C4-2B (cell line): Measurements from ENCODE around the gene UNG.

Source experiments
- H3K27ac ChIP-seq: fragments of 450-650 bp; 2 replicates; pipeline ENCODE4 v1.5.1; 2017
- ZFX ChIP-seq: fragments of 450-650 bp; IDR thresholded peaks from 2 replicates; pipeline ENCODE4 v1.6.1; 2017
- TF ChIP-seq, protein P1 (sequence below): fragments of 450-650 bp; conservative IDR thresholded peaks from 2 replicates; pipeline ENCODE4 v1.5.1; 2017; ENCODE audit warnings: mild to moderate bottlenecking

The UNG gene

DNA sequence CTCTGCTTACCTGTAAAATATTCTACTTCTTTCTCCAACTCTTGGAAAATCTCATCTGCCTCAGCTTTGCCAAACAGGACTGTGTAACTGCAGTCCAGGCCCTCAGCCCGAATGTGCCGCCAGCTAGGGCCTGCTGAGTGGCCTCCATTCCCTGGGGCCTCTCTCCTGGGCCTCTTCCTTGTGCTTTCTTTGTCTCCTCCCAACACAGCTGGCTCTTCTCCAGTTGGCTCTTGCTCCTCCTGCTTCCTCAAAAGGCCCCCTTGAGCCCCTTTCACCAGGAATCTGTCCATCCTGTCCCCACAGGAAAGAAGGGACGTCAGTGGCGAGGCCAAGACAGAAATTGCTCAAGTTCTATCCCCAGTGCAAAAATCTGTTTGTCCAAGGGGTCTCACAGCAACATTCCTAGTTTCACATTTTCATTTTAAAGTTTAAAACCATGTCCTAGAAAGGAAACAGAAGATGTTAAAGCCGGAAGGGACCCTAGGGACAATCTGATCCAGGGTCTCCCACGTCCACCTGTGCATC, 4.8 kb upstream of the UNG start:
- H3K27ac ChIP-seq: peak overlapping the region; percentile 78
- TF ChIP-seq ZFX: no peak
- TF ChIP-seq, protein P1, sequence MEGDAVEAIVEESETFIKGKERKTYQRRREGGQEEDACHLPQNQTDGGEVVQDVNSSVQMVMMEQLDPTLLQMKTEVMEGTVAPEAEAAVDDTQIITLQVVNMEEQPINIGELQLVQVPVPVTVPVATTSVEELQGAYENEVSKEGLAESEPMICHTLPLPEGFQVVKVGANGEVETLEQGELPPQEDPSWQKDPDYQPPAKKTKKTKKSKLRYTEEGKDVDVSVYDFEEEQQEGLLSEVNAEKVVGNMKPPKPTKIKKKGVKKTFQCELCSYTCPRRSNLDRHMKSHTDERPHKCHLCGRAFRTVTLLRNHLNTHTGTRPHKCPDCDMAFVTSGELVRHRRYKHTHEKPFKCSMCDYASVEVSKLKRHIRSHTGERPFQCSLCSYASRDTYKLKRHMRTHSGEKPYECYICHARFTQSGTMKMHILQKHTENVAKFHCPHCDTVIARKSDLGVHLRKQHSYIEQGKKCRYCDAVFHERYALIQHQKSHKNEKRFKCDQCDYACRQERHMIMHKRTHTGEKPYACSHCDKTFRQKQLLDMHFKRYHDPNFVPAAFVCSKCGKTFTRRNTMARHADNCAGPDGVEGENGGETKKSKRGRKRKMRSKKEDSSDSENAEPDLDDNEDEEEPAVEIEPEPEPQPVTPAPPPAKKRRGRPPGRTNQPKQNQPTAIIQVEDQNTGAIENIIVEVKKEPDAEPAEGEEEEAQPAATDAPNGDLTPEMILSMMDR: no peak

GRCh38 chr12:109093022-109093918, 4.1 kb upstream of the UNG start, which contains the start of gene ALKBH2:
Gene ALKBH2 (minus strand): TSS chr12:109093472. CDS start chr12:109092786, 686 bp downstream.
- H3K27ac ChIP-seq: peak within 1 kb of the TSS; percentile 78
- TF ChIP-seq, protein P1: peak; percentile 97
- no peak for TF ChIP-seq ZFX

DNA sequence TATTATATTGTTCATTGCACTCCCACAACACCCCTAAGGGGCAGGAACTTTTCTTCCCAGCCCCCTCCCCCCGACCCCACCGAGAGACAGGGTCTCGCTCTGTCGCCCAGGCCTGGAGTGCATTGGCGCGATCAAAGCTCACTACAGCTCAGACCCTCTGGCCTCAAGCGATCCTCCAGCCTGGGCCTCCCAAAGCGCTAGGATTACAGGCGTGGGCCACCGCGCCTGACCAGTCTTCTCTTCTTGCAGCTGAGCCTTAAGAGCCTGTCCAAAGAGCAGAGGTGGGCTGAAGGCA, 310 bp upstream of the UNG start:
- TF ChIP-seq, protein P1: no peak
- no peak for TF ChIP-seq ZFX
- H3K27ac ChIP-seq: peak overlapping the region; percentile 73

GRCh38 chr12:109098183-109098604, 797 bp downstream of the UNG start:
- TF ChIP-seq, protein P1: no peak
- TF ChIP-seq ZFX: peak; percentile 70; the same call in 1 of the 2 replicates
- H3K27ac ChIP-seq: peak overlapping the region; percentile 73

DNA sequence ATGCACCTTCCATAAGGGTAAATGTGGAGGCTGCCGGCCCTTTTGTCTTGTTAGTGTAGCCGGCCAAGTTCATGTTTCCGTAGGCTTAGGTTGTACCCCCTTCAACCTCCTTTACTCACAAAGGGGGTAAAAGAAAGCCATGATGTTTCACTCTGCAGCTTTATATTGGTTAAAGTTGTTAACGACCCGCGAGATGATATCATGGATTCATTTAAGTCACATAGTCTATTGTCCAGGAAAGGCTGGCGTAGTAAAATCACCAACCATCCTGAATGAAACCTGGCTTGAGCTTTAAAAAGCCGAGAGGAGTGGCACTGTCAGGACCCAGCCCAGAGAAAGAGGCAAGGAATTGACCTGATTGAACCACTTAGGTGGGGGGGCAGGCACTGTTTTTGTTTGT, 1.3 kb downstream of the UNG start:
- TF ChIP-seq, protein P1: no peak
- TF ChIP-seq ZFX: no peak
- peak overlapping the region; percentile 73 for H3K27ac ChIP-seq

- no peak overlapping the region for H3K27ac ChIP-seq
- TF ChIP-seq, protein P1: no peak
- TF ChIP-seq ZFX: no peak
Observed at GRCh38 chr12:109099431-109100020, 2.1 kb downstream of the UNG start.

- no peak overlapping the region for H3K27ac ChIP-seq
- TF ChIP-seq ZFX: no peak
- TF ChIP-seq, protein P1: no peak
Observed at GRCh38 chr12:109100741-109101140, 3.3 kb downstream of the UNG start.
